ENCODE results near the gene LRRC27. TPM values are rescaled to one million over a fixed set of nuclear protein-coding genes. Genes with fewer than 3 reads are reported as not detected.

Gene LRRC27
- total RNA-seq, 2 donors from 2014 or later = 5.8 to 6.1 TPM

DNA sequence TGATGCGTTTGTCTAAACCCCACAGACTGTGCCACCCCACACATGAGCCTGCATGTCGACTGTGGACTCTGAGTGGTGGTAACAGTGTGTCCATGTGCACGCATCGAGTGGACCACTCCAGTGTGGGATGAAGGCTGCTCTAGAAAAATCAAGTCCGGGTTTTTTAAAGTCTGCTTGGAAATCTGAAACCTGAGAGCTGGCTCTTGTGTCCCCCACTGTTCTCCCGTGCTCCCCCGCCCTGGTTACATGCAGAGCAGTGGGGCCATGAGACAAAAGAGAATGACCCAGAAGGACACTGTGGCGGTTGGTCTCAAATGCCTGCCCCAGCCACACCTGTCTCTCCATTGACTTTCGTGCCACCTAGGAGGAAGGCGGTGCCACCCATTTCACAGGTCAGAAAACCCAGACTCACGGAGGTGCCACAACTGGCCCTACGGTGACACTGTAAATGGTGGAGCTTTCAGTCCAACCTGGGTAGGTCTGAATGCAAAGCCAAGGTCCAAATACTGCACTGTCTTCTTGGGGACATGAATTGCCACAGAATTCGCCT, 37.7 kb downstream of the LRRC27 start:
- H3K4me1 ChIP-seq = no peaks in the 10 kb centered on the region
- TF ChIP-seq CTCF (IDR thresholded peaks at IDR 0.05) = no peak
- H3K27me3 ChIP-seq = no peaks in the 10 kb centered on the region
- no peak overlapping the region for H3K9ac ChIP-seq (ENCODE audit: low read depth in 2 of 2, low read length in 2 of 2)
- H3K9me3 ChIP-seq = no peaks in the 10 kb centered on the region
- H3K4me3 ChIP-seq = no peak overlapping the region
- DNase-seq = no peak
- intact Hi-C loops (cut with DNase I) = no loop called here
- no peak overlapping the region for H3K27ac ChIP-seq
- no peaks in the 10 kb centered on the region for H3K36me3 ChIP-seq

- Histone ChIP-seq H3K27me3 (no peaks in the 10 kb centered on the region), H3K9ac (ENCODE audit: low read depth in 2 of 2, low read length in 2 of 2) (no peak overlapping the region), H3K4me1 (no peaks in the 10 kb centered on the region), H3K4me3 (no peak overlapping the region), H3K36me3 (no peaks in the 10 kb centered on the region), H3K9me3 (no peaks in the 10 kb centered on the region), H3K27ac (no peak overlapping the region)
- intact Hi-C loops (cut with DNase I) = no loop called here
- DNase-seq = no peak
- TF ChIP-seq CTCF (IDR thresholded peaks at IDR 0.05) = no peak
These were observed 38.7 kb downstream of the LRRC27 start for GRCh38 chr10:132370426-132371340.

DNA sequence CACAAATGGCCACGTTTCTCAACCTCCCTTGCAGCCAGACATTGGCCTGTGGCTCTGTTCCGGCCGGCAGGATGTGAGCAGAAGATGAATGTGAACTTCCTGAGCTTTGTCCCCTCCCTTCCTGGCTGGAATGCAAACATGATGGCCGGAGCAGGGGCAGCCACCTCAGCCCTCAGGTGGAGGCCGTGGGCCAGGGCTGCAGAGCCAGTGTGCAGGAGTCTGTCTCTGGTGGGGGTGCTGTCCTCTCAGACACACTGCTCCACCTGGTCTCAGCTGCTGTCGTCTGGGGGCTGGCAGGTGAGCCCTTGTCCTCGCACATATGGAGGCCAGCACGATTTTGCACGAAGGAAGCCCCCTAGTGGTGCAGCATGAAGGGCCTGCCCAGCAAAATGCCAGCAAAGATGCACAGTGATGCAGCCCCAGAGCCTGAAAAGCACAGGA, 39.7 kb downstream of the LRRC27 start:
- Histone ChIP-seq H3K36me3 (no peaks in the 10 kb centered on the region), H3K9me3 (no peaks in the 10 kb centered on the region), H3K4me3 (no peak overlapping the region), H3K4me1 (no peaks in the 10 kb centered on the region), H3K27me3 (no peaks in the 10 kb centered on the region), H3K27ac (no peak overlapping the region), H3K9ac (ENCODE audit: low read depth in 2 of 2, low read length in 2 of 2) (no peak overlapping the region)
- DNase-seq = no peak
- intact Hi-C loops (cut with DNase I) = no loop called here
- no peak for TF ChIP-seq CTCF (IDR thresholded peaks at IDR 0.05)

- Histone ChIP-seq H3K4me3 (no peak overlapping the region), H3K4me1 (no peaks in the 10 kb centered on the region), H3K27ac (no peak overlapping the region), H3K36me3 (no peaks in the 10 kb centered on the region), H3K9ac (ENCODE audit: low read depth in 2 of 2, low read length in 2 of 2) (no peak overlapping the region), H3K27me3 (no peaks in the 10 kb centered on the region), H3K9me3 (no peaks in the 10 kb centered on the region)
- intact Hi-C loops (cut with DNase I) = no loop called here
- DNase-seq = no peak
- no peak for TF ChIP-seq CTCF (IDR thresholded peaks at IDR 0.05)
These were observed 40.6 kb downstream of the LRRC27 start for GRCh38 chr10:132372516-132373095.

- no peak overlapping the region for H3K27ac ChIP-seq
- no peaks in the 10 kb centered on the region for H3K4me1 ChIP-seq
- no peak for DNase-seq
- TF ChIP-seq CTCF (IDR thresholded peaks at IDR 0.05) = no peak
- no peak overlapping the region for H3K4me3 ChIP-seq
- H3K36me3 ChIP-seq = no peaks in the 10 kb centered on the region
- no peak overlapping the region for H3K9ac ChIP-seq (ENCODE audit: low read depth in 2 of 2, low read length in 2 of 2)
- H3K9me3 ChIP-seq = no peaks in the 10 kb centered on the region
- no peaks in the 10 kb centered on the region for H3K27me3 ChIP-seq
- intact Hi-C loops (cut with DNase I) = no loop called here
These were observed 41.4 kb downstream of the LRRC27 start for GRCh38 chr10:132373241-132373955.

Measured in colonic mucosa (tissue), 4 donors.